NOMO-1 (cell line): ENCODE measurements around the gene SRRM4.
"Not testable (repeated sequence)": the region's sequence is repeated elsewhere in the genome, so short reads cannot be mapped to it uniquely, and the experiment has no call there.

ENCODE experiments used
- DNase-seq, 2 experiments: peaks; one replicate each; lab custom pipeline; 2025; ENCODE audit not compliant: unreplicated experiment in 2 of 2; lab: John Stamatoyannopoulos, UW

Gene SRRM4

GRCh38 chr12:119008691-119009221 lies 27.4 kb downstream of the SRRM4 start:
- no peak for DNase-seq

- no peak for DNase-seq
Measured at GRCh38 chr12:119011231-119011630, 29.9 kb downstream of the SRRM4 start.

GRCh38 chr12:119012179-119012578 lies 30.8 kb downstream of the SRRM4 start:
- DNase-seq = no peak

- DNase-seq = no peak
Measured at GRCh38 chr12:119013023-119013422, 31.7 kb downstream of the SRRM4 start.

- no peak for DNase-seq
Measured at GRCh38 chr12:119014368-119014767, 33.0 kb downstream of the SRRM4 start.

- DNase-seq = no peak
Measured at GRCh38 chr12:119016715-119017114, 35.4 kb downstream of the SRRM4 start.

GRCh38 chr12:119019166-119019565 lies 37.8 kb downstream of the SRRM4 start:
- DNase-seq = no peak

GRCh38 chr12:119020406-119021360 lies 39.3 kb downstream of the SRRM4 start:
- DNase-seq = no peak

GRCh38 chr12:119024356-119024755 lies 43.0 kb downstream of the SRRM4 start:
- DNase-seq = no peak

GRCh38 chr12:119025786-119026185 lies 44.4 kb downstream of the SRRM4 start:
- DNase-seq = no peak

- not testable (repeated sequence) for DNase-seq
Measured at GRCh38 chr12:119033332-119033731, 52.0 kb downstream of the SRRM4 start.

- peak in 1 of 2 experiments; percentile 5 for DNase-seq
Measured at GRCh38 chr12:119036878-119037825, 55.8 kb downstream of the SRRM4 start.

GRCh38 chr12:119044094-119044493 lies 62.8 kb downstream of the SRRM4 start:
- no peak for DNase-seq

GRCh38 chr12:119047641-119048040 lies 66.3 kb downstream of the SRRM4 start:
- no peak for DNase-seq

- DNase-seq = no peak
Measured at GRCh38 chr12:119050663-119051062, 69.3 kb downstream of the SRRM4 start.

- no peak for DNase-seq
Measured at GRCh38 chr12:119051474-119051873, 70.1 kb downstream of the SRRM4 start.

GRCh38 chr12:119052001-119052400 lies 70.7 kb downstream of the SRRM4 start:
- DNase-seq = no peak

GRCh38 chr12:119055977-119056376 lies 74.6 kb downstream of the SRRM4 start:
- DNase-seq = no peak

- DNase-seq = peak; percentile 8 to 39
Measured at GRCh38 chr12:119060847-119061796, 79.8 kb downstream of the SRRM4 start.
